H1 (cell line): ENCODE results near the gene SAMM50. TPM values are rescaled to one million over a fixed set of nuclear protein-coding genes. Genes with fewer than 3 reads are reported as not detected.

ENCODE experiments used
- CHD2 ChIP-seq: IDR thresholded peaks from 2 replicates; pipeline ENCODE4 v1.6.1; 2012; ENCODE audit warnings: low read length, improper control_type of control experiment
- EP300 ChIP-seq, 2 experiments: IDR thresholded peaks; 1 replicate in 1 of 2; 2 replicates in 1 of 2; pipeline ENCODE4 v1.6.1; 2011 to 2012; ENCODE audit warnings: low read depth in 2 of 2, low read length in 2 of 2, mild to moderate bottlenecking in 2 of 2, borderline replicate concordance in 1 of 2, inconsistent platforms in 1 of 2, moderate library complexity in 1 of 2
- MAFK ChIP-seq: IDR thresholded peaks from 2 replicates; pipeline ENCODE4 v1.6.1; 2012; ENCODE audit warnings: low read depth, mild to moderate bottlenecking, improper control_type of control experiment, low read length
- YY1 ChIP-seq: IDR thresholded peaks from 2 replicates; pipeline ENCODE4 v1.6.1; 2011; ENCODE audit warnings: low read depth, mild to moderate bottlenecking, low read length
- polyA plus RNA-seq, 7 experiments: library from polyadenylated mRNA; depleted of rRNA in 3 of 7; stranded (reverse) in 5 of 7; unstranded in 2 of 7; fragments of >200 nt in 5 of 7; fragments of 200-250 nt in 2 of 7; gene quantifications; 1 replicate in 5 of 7; 2 replicates in 1 of 7; 4 replicates in 1 of 7; pipeline versions ENCODE4 v1.2.1 to v1.2.3, GENCODE V29; 2011 to 2013; ENCODE audit warnings: missing spikeins in 2 of 7, mixed read lengths in 2 of 7
- total RNA-seq: library from RNA; stranded (reverse); fragmentation: NEBNext Ultra II Directional; extraction: Animal tissue kit (Norgen Biotek cat#: 25700); gene quantifications from 2 replicates; pipeline ENCODE4 v1.2.1, GENCODE V29; 2021

The SAMM50 gene
- total and polyA plus RNA-seq, 2 of the 8 experiments (the other 6 are each of a cell fraction or from before 2014, with no cell fraction given) = 45.4 to 70.3 TPM

DNA sequence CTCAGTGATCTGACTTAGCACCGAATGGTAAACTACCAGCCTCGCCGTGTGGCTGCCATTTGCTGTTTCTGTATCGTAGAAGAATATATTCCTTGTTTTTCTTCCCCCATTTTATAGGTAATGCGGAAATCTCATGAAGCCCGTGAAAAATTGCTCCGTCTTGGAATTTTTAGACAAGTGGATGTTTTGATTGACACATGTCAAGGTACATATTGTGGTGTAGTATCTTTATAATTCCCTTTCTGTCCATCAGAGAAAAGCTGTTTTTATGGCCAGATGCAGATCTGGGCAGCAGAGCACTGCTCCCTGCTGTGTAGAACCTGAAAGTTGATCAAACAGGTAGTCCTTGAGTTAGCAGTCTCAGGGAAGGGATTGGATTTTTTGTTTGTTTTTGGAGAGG is 13.4 kb downstream of the SAMM50 start (continued):
- TF ChIP-seq EP300 (IDR thresholded peaks at IDR 0.05; ENCODE audit: borderline replicate concordance in 1 of 2, low read depth in 2 of 2, low read length in 2 of 2) = no peak
- TF ChIP-seq CHD2 = no peak
- TF ChIP-seq MAFK = no peak
- TF ChIP-seq YY1 = no peak
- TF ChIP-seq, all 59 proteins: peak for 0
